ENCODE results near the gene CCDC158. TPM values are rescaled to one million over a fixed set of nuclear protein-coding genes. Genes with fewer than 3 reads are reported as not detected.

The CCDC158 gene
- total and polyA plus RNA-seq, 2 donors (not counting 1 experiment from before 2014, with no cell fraction given): not detected

DNA sequence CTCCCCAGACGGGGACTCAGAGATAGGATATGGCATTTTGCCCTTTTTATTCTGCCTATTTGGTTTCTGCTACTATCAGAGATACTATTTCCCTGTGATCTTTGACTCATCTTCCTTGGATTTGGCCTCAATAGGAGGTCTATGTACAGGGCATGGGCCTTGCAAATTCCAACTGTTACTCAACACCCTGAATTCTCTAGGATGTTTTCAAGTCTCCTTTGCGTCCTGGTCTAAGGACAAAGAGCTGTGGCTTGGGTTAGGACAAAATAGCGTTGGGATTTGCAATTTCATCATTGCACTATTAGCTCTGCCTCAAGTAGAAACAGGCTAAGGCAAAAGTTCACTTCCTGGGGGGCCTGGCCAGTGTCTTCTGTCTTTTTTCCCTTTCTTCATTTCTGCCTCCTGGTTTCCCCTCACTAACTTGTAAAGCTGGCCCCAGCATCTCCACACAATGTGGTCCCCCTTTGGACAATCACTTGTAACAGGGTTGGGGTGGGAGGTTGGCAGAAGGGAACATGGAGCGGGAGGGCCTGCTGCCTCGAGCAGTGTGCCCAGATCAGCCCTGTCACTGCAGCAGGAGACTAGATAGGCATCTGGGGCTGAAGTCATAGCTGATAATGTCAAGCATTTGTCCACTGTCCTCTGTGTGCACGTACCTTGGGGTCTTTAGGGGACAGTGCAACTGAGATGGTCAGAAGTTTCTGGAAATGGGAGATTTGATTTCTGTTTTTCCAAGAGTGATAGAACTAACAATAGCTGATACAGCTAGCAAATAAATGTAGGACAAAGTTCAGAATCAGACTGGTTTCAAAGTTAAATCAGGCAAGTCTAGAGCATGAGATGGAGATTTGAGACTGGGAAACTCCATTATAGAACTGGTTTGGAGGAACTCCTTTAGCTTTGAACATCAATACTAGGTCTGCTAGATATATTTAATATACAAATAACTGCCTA lies 140.2 kb downstream of the CCDC158 start:
- WGBS (ENCODE audit: insufficient coverage): 84% methylated on average over 4 of the region's 6 CpGs
- H3K27ac ChIP-seq (ENCODE audit: low read length in 2 of 2): no peak overlapping the region
- DNase-seq (no peak), ATAC-seq (ENCODE audit: low read depth) (no peak)
- H3K4me1 ChIP-seq (ENCODE audit: control insufficient read depth in 2 of 2, insufficient read depth in 2 of 2, low read length in 2 of 2): no peaks in the 10 kb centered on the region
- H3K9me3 Mint-ChIP-seq (ENCODE audit: insufficient read depth): no peaks in the 10 kb centered on the region
- peaks cover 0 to 6% (median 1%) of the 10 kb centered on the region in 4 experiments for H3K27me3 ChIP-seq (replicated peaks in 1 of 4; ENCODE audit: control extremely low read depth in 1 of 4, control insufficient read depth in 3 of 4, insufficient read depth in 4 of 4, low read length in 3 of 4)
- H3K27ac Mint-ChIP-seq: no peak overlapping the region
- no peaks in the 10 kb centered on the region for H3K36me3 ChIP-seq (replicated peaks in 1 of 2; ENCODE audit: control extremely low read depth in 1 of 2, control insufficient read depth in 1 of 2, extremely low read depth in 1 of 2, insufficient read depth in 2 of 2, low read length in 1 of 2)
- intact Hi-C loops (cut with micrococcal nuclease): no loop called here
- H4K20me1 ChIP-seq (ENCODE audit: control insufficient read depth, insufficient read depth, low read length, poor library complexity, severe bottlenecking): no peaks in the 10 kb centered on the region
- POLR2A ChIA-PET: no interaction called here
- TF ChIP-seq EZH2 (IDR thresholded peaks at IDR 0.05; ENCODE audit: borderline replicate concordance, insufficient read depth, low read depth, low read length, poor library complexity, severe bottlenecking): no peak
- H3K79me2 ChIP-seq (ENCODE audit: control insufficient read depth, insufficient read depth, low read length): no peaks in the 10 kb centered on the region
- H3K4me1 Mint-ChIP-seq: no peaks in the 10 kb centered on the region
- CTCF ChIA-PET: no interaction called here
- H3K4me2 ChIP-seq (replicated peaks; ENCODE audit: low read depth, low read length, poor library complexity, severe bottlenecking): no peak overlapping the region
- H2AFZ ChIP-seq (ENCODE audit: insufficient read depth, low read depth, low read length, poor library complexity, severe bottlenecking): no peak overlapping the region
- H3K9me3 ChIP-seq (ENCODE audit: control extremely low read depth in 1 of 3, control insufficient read depth in 2 of 3, insufficient read depth in 1 of 3, low read length in 2 of 3): no peaks in the 10 kb centered on the region
- H3K9ac ChIP-seq (ENCODE audit: low read length): no peak overlapping the region
- H3K4me3 ChIP-seq (ENCODE audit: control extremely low read depth in 1 of 5, extremely low read depth in 1 of 5, insufficient read depth in 1 of 5, low read depth in 2 of 5, low read length in 4 of 5): no peak overlapping the region
- no peak overlapping the region for H3K4me3 Mint-ChIP-seq
- peaks cover 3% of the 10 kb centered on the region for H3K27me3 Mint-ChIP-seq

DNA sequence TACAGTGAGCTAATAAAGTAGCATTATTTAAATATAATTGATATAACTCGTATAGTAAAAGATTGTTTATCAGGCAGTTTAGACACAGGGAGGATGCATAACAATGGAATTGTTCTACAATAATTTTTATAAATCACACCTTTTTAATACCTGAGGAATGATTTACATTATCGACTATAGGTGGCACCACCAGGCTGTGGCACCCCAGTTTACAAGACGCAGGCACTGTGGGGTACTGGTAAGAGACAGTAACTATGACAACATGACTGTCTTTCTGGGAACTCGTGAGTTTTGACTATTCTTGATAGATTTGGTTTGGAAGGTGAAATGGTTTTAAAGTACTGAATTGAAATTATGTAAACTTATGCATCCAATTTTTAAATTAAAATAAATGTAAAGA lies 141.5 kb downstream of the CCDC158 start:
- ATAC-seq (ENCODE audit: low read depth) (no peak), DNase-seq (no peak)
- intact Hi-C loops (cut with micrococcal nuclease): no loop called here
- Mint-ChIP-seq H3K27ac (no peak overlapping the region), H3K4me3 (no peak overlapping the region), H3K27me3 (peaks cover 12% of the 10 kb centered on the region), H3K9me3 (ENCODE audit: insufficient read depth) (no peaks in the 10 kb centered on the region), H3K4me1 (no peaks in the 10 kb centered on the region)
- Histone ChIP-seq H3K27ac (ENCODE audit: low read length in 2 of 2) (no peak overlapping the region), H3K4me1 (ENCODE audit: control insufficient read depth in 2 of 2, insufficient read depth in 2 of 2, low read length in 2 of 2) (no peaks in the 10 kb centered on the region), H4K20me1 (ENCODE audit: control insufficient read depth, insufficient read depth, low read length, poor library complexity, severe bottlenecking) (no peaks in the 10 kb centered on the region), H2AFZ (ENCODE audit: insufficient read depth, low read depth, low read length, poor library complexity, severe bottlenecking) (no peak overlapping the region), H3K4me2 (replicated peaks; ENCODE audit: low read depth, low read length, poor library complexity, severe bottlenecking) (no peak overlapping the region), H3K36me3 (replicated peaks in 1 of 2; ENCODE audit: control extremely low read depth in 1 of 2, control insufficient read depth in 1 of 2, extremely low read depth in 1 of 2, insufficient read depth in 2 of 2, low read length in 1 of 2) (no peaks in the 10 kb centered on the region), H3K79me2 (ENCODE audit: control insufficient read depth, insufficient read depth, low read length) (no peaks in the 10 kb centered on the region), H3K4me3 (ENCODE audit: control extremely low read depth in 1 of 5, extremely low read depth in 1 of 5, insufficient read depth in 1 of 5, low read depth in 2 of 5, low read length in 4 of 5) (no peak overlapping the region), H3K9ac (ENCODE audit: low read length) (no peak overlapping the region), H3K27me3 (replicated peaks in 1 of 4; ENCODE audit: control extremely low read depth in 1 of 4, control insufficient read depth in 3 of 4, insufficient read depth in 4 of 4, low read length in 3 of 4) (peaks cover 0 to 8% (median 1%) of the 10 kb centered on the region in 4 experiments), H3K9me3 (ENCODE audit: control extremely low read depth in 1 of 3, control insufficient read depth in 2 of 3, insufficient read depth in 1 of 3, low read length in 2 of 3) (no peaks in the 10 kb centered on the region)
- TF ChIP-seq, protein P1, sequence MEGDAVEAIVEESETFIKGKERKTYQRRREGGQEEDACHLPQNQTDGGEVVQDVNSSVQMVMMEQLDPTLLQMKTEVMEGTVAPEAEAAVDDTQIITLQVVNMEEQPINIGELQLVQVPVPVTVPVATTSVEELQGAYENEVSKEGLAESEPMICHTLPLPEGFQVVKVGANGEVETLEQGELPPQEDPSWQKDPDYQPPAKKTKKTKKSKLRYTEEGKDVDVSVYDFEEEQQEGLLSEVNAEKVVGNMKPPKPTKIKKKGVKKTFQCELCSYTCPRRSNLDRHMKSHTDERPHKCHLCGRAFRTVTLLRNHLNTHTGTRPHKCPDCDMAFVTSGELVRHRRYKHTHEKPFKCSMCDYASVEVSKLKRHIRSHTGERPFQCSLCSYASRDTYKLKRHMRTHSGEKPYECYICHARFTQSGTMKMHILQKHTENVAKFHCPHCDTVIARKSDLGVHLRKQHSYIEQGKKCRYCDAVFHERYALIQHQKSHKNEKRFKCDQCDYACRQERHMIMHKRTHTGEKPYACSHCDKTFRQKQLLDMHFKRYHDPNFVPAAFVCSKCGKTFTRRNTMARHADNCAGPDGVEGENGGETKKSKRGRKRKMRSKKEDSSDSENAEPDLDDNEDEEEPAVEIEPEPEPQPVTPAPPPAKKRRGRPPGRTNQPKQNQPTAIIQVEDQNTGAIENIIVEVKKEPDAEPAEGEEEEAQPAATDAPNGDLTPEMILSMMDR (IDR thresholded peaks at IDR 0.05): no peak
- TF ChIP-seq EZH2 (IDR thresholded peaks at IDR 0.05; ENCODE audit: borderline replicate concordance, insufficient read depth, low read depth, low read length, poor library complexity, severe bottlenecking): no peak
- POLR2A ChIA-PET: no interaction called here
- WGBS (ENCODE audit: insufficient coverage): 90% methylated on average over 2 of the region's 4 CpGs
- CTCF ChIA-PET: no interaction called here

Data from B cell (primary cell).